Testis (tissue), 5 donors: Measurements from ENCODE around the gene ZMAT2. TPM values are rescaled to one million over a fixed set of nuclear protein-coding genes. Genes with fewer than 3 reads are reported as not detected.
"Not testable (repeated sequence)": the region's sequence is repeated elsewhere in the genome, so short reads cannot be mapped to it uniquely, and the experiment has no call there.

Experiments used
- DNase-seq: peaks from one replicate; pipeline ENCODE4 v3.0.0-alpha.2; 2019
- H3K27ac ChIP-seq, 2 donors: fragments of 200-600 bp; sonication (generic); one replicate each; pipeline ENCODE4 v1.5.1; 2019
- H3K27me3 ChIP-seq: fragments of 200-600 bp; sonication (generic); one replicate; pipeline ENCODE4 v1.5.1; 2019
- H3K36me3 ChIP-seq: fragments of 200-600 bp; sonication (generic); one replicate; pipeline ENCODE4 v1.5.1; 2017; ENCODE audit warnings: low read depth; ENCODE audit errors: missing control alignments
- H3K4me1 ChIP-seq: fragments of 200-600 bp; sonication (generic); one replicate; pipeline ENCODE4 v1.5.1; 2019
- H3K4me3 ChIP-seq, 2 donors: fragments of 200-600 bp; sonication (generic); one replicate each; pipeline ENCODE4 v1.5.1; 2017 to 2019
- H3K9me3 ChIP-seq: fragments of 200-600 bp; sonication (generic); one replicate; pipeline ENCODE4 v1.5.1; 2017
- CTCF ChIP-seq, 3 experiments: fragments of 450-650 bp in 2 of 3; fragments of 200-600 bp in 1 of 3; sonication (generic) in 1 of 3; IDR thresholded peaks; one replicate each; pipeline ENCODE4 v1.5.1; 2016 to 2019; ENCODE audit warnings: antibody characterized with exemption in 3 of 3, mild to moderate bottlenecking in 2 of 3, moderate library complexity in 1 of 3
- POLR2A ChIP-seq: fragments of 450-650 bp; IDR thresholded peaks from one replicate; pipeline ENCODE4 v1.6.1; 2017; ENCODE audit warnings: antibody characterized with exemption, mild to moderate bottlenecking, moderate library complexity
- WGBS, 2 donors: methylation state at CpG; one replicate each; pipeline ENCODE4 v1.1.5; 2018; 5-methylcytosine and 5-hydroxymethylcytosine counted together
- intact Hi-C: fragments of 100-400 bp; cut with DNase I; formaldehyde crosslinking; loops from one replicate; pipeline ENCODE4 v1.15.1; 2023; ENCODE audit warnings: low total_unique reads
- long read RNA-seq, 2 donors: transcript quantifications; one replicate each; lab custom pipeline, GENCODE V29; 2026
- polyA plus RNA-seq: library from polyadenylated mRNA; stranded (reverse); fragments of 350-450 nt; fragmentation: Illumina TruSeq; extraction: RNeasy Lipid Tissue Mini Kit (QIAGEN cat#74804); gene quantifications from one replicate; pipeline ENCODE4 v1.2.3, GENCODE V29; 2014; ENCODE audit warnings: low read depth, low replicate concordance; ENCODE audit not compliant: insufficient read depth
- total RNA-seq, 2 donors: library from RNA; depleted of rRNA; stranded (reverse); fragments of >200 nt; gene quantifications; one replicate each; pipeline ENCODE4 v1.2.3, GENCODE V29; 2016

Gene ZMAT2
- total RNA-seq (10 to 100 TPM; 28.5 to 30.2 TPM), polyA plus RNA-seq (50.5 TPM)
- long read RNA-seq, donor 1, transcript ZMAT2-201 (6 exons, 1,647 nt) = major isoform, 30 of 36 reads
- long read RNA-seq, donor 1, partial matches to known transcripts = 6 of 36 reads
- long read RNA-seq, donor 1, other reads (novel, unspliced or antisense) = 0 of 36 reads
- long read RNA-seq, donor 2, transcript ZMAT2-201 (6 exons, 1,647 nt) = major isoform, 10 of 24 reads
- long read RNA-seq, donor 2, partial matches to known transcripts = 14 of 24 reads
- long read RNA-seq, donor 2, other reads (novel, unspliced or antisense) = 0 of 24 reads

- WGBS, 2 donors = 1 to 2% methylated on average over 33 to 44 of the region's 44 CpGs
- Histone ChIP-seq H3K27me3 (no peaks in the 10 kb centered on the region), H3K4me3 (peak within 1 kb of the TSS; percentile 75 to 80), H3K4me1 (peaks cover 14% of the 10 kb centered on the region), H3K36me3 (no peaks in the 10 kb centered on the region), H3K9me3 (no peaks in the 10 kb centered on the region), H3K27ac (peak within 1 kb of the TSS; percentile 59 to 81)
- DNase-seq = peak; percentile 98
- intact Hi-C loops = loop anchor here (10.0 kb wide), 1 partner anchor 56 kb away; the partner anchor contains the start of genes IK and NDUFA2
- no peak for TF ChIP-seq POLR2A
- TF ChIP-seq CTCF (IDR thresholded peaks at IDR 0.05) = no peak
Measured at GRCh38 chr5:140700177-140701144, at the start of gene ZMAT2. TSS of gene ZMAT2 (plus strand) at chr5:140700447. CDS start at chr5:140700461, 14 bp downstream.

DNA sequence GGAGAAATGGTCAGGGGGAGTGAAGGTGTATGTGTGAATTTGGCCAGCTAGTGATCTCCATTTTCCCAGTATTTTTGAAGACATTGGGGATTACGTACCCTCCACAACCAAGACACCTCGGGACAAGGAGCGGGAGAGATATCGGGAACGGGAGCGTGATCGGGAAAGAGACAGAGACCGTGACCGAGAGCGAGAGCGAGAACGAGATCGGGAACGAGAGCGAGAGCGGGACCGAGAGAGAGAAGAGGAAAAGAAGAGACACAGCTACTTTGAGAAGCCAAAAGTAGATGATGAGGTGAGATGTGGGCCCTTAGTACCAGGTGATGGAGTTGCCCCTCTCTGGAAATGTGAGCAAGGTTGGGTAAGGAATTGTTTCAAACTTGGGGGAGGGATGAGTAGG lies 41.4 kb upstream of the ZMAT2 start:
- no peak overlapping the region for H3K27ac ChIP-seq
- no peak for DNase-seq
- H3K9me3 ChIP-seq = no peaks in the 10 kb centered on the region
- H3K36me3 ChIP-seq = peaks cover 3% of the 10 kb centered on the region
- H3K4me1 ChIP-seq = no peaks in the 10 kb centered on the region
- 95 to 97% methylated on average over 17 of the region's 17 CpGs for WGBS, 2 donors
- intact Hi-C loops = no loop called here
- H3K27me3 ChIP-seq = no peaks in the 10 kb centered on the region
- H3K4me3 ChIP-seq = no peak overlapping the region
- no peak for TF ChIP-seq POLR2A
- no peak for TF ChIP-seq CTCF (IDR thresholded peaks at IDR 0.05)

- H3K4me1 ChIP-seq, H3K36me3 ChIP-seq, H3K9me3 ChIP-seq, H3K27me3 ChIP-seq, H3K27ac ChIP-seq, DNase-seq, intact Hi-C loops, H3K4me3 ChIP-seq: not testable (repeated sequence)
- 84 to 85% methylated on average over 6 of the region's 6 CpGs for WGBS, 2 donors
Measured at GRCh38 chr5:140660371-140660770, 39.9 kb upstream of the ZMAT2 start.

DNA sequence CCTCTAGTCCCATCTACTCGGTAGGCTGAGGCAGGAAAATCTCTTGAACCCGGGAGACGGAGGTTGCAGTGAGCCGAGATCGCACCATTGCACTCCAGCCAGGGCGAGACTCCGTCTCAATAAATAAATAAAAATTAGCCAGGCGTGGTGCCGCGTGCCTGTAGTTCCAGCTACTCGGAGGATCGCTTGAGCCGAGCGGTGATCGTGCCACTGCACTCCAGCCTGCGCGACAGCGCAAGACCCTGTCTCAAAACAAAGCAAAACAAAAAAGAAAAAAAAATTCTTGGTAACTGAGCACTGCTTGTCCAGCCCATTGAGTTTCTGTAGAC lies 36.3 kb upstream of the ZMAT2 start:
- H3K9me3 ChIP-seq = no peaks in the 10 kb centered on the region
- no peak for TF ChIP-seq CTCF (IDR thresholded peaks at IDR 0.05)
- no peak for TF ChIP-seq POLR2A
- peaks cover 3% of the 10 kb centered on the region for H3K36me3 ChIP-seq
- peak overlapping the region; percentile 67 to 83 for H3K4me3 ChIP-seq
- WGBS, 2 donors = 6 to 9% methylated on average over 18 of the region's 18 CpGs
- intact Hi-C loops = no loop called here
- H3K27ac ChIP-seq = peak overlapping the region; percentile 79
- H3K4me1 ChIP-seq = peaks cover 11% of the 10 kb centered on the region
- no peaks in the 10 kb centered on the region for H3K27me3 ChIP-seq
- no peak for DNase-seq
